A172 (cell line): ENCODE measurements around the gene PEX13. TPM values are rescaled to one million over a fixed set of nuclear protein-coding genes. Genes with fewer than 3 reads are reported as not detected.
"Not testable (repeated sequence)": the region's sequence is repeated elsewhere in the genome, so short reads cannot be mapped to it uniquely, and the experiment has no call there.

Source experiments
- DNase-seq: peaks from one replicate; pipeline ENCODE4 v3.0.0-alpha.2; 2015; ENCODE audit warnings: low spot score
- total RNA-seq: library from RNA; depleted of rRNA; stranded (reverse); fragments of >200 nt; shearing (Covaris generic); gene quantifications from 2 replicates; pipeline ENCODE4 v1.2.3, GENCODE V29; 2014

PEX13 gene
- total RNA-seq, 1 experiment from 2014 or later, result 82.4 TPM

DNA sequence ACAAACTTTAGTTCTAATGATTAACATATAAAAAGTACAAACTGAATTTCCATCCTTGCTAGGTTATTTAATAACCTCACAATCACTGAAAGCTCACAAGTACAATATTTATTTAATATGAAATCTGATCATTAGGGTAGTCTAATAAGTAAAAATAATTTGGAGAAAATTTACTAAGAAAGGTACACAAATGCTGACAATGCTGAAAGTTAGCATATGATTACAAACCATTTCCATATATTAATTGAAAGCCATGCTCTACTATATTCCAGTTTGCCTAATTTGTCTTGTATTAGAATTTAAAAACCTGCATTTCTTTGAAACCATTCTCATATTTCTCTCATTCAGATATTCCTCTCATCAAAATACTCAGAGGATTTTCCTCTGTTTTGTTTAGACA lies 8.2 kb upstream of the PEX13 start:
- no peak for DNase-seq

DNA sequence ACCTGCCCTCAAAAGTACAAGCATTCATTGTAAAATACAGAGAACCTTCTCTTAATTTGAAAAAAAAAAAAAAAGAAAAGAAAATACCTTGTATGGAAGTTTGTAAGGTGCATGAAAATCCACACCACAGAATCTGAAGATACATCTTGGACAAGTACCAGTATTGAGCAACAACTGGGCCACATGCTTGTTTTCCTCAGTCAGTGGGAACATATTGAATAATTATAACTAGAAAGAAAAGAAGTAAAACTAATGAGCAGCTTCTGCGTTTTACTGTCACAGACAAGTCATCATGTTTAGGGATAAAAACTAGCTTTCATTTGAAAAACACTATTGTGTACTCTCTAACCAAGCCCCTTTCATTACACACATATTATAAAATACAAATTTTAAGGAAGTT lies 5.8 kb upstream of the PEX13 start:
- no peak for DNase-seq

DNA sequence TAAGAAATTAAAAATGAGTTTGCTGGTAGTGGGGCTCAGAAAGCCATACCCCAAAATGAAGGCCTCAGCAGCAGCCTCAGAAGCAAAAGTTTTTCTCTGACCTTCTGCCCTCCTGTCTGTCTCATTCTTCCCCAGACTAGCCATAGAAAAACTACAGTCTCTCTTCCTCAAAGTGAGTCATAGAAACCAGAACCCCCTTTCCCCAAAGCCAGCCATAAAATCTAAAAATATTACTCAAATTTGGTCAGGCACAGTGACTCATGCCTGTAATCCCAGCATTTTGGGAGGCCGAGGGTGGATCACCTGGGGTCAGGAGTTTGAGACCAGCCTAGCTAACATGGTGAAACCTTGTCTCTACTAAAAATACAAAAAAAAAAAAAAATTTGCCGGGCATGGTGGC lies 5.2 kb upstream of the PEX13 start:
- DNase-seq, result peak; percentile 77

DNA sequence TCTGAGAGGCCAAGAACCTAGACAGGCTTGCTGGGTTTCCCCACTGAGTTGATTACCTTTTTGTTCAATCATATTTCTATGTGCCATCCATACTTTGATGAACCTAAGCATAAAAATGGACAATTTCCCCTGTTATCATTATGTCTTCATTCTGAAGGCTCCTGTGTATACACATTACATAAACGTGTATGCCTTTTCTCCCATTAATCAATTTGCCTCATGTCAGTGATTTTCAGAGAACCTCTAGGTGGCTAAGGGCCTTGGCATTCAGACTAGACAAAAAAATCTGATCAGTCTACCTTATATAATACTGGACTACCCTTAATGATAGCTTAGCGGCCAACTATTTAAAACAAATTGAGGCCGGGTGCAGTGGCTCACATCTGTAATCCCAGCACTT lies 4.1 kb upstream of the PEX13 start:
- DNase-seq, result no peak

DNA sequence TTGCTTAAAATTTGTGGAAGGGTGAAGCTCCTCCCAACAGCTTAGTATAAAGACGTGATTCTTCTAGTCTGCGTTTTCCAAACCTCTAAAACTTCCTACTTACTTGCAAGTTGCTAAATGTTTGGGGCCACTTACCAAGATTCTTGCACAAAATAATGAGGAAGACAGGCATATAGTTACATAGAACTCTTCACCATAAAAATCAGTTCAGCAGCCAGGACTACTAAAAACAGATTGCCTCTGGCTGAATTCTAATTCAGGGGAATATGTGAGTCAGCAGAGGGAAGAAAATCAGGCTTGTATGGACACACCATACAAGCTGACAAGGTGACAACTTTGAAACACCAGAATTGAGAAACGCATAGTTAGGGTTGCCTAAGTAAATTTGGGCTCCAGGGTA lies 2.8 kb upstream of the PEX13 start:
- DNase-seq, result no peak

DNA sequence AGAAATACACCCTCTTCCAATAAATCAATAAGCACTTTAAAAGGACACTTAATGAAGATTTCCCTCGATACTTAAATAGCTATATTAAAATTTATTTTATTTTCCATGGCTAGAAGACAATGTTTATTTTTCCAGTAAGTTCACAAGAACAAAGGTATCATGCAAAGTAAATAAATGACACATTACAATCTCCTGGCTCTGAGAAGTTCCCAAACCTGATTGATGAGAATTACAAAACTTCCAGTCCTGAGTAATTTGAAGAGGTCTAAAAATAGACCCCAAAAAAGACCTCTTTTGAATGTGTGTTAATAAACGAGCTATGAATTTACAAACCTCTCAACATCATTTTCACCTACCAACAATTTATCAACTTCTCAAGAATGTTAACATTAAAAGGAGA lies 1.5 kb upstream of the PEX13 start:
- no peak for DNase-seq

DNA sequence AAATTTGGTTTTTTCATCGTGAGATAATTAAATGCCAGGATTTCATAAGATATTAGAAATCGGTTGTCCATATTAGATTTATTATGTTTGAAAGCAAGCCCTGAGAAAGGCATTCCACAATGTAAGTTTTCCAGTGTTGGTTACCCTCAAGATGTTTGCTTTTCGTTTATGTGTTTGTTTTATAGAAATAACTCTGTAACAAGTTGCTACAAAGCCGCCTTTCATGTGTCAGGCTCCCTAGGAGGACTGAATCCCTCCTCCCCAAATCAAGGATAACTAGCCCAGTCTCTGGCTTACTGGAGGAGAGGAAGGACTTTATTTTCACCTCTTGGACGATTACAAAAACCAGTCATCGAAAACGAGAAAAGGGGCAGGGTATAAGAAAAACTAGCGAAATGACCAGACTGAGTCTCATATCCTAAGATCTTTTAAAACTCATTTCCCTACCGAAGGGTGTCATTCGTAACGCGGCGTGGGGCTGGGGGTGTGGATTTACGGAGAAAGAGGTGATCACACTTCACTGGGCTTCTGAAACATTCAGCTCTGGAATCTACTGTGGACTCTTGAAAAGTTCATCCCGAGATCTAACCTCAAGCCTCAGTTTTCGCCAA lies 1.0 kb upstream of the PEX13 start:
- peak; percentile 4 for DNase-seq

DNA sequence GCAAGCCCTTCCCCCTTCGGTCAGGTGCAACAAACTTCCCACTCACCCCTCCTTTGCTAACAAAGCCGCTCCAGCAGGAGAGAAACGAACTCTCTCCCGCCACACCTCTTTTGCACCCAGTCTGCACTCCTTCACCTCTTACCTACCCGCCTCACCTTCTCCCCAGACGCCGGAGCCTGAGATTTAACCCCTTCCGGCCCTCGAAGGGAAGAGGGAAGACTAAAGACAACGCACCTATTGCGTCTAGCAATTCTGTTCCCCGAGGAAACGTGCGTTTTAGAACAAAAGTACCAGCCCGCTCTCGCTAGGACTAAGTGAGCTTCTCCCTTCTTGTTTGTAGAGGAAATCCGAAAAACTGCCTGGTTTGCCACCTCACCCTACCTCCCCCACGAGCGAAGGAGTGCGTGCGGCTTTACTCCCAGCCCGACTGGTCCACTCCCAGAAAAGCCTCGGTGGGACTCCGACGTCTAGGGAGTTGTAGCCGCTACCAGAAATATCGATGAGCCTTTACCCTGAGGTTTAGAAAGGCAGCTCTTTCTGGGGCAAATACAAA lies 441 bp upstream of the PEX13 start:
- peak; percentile 73 for DNase-seq

DNA sequence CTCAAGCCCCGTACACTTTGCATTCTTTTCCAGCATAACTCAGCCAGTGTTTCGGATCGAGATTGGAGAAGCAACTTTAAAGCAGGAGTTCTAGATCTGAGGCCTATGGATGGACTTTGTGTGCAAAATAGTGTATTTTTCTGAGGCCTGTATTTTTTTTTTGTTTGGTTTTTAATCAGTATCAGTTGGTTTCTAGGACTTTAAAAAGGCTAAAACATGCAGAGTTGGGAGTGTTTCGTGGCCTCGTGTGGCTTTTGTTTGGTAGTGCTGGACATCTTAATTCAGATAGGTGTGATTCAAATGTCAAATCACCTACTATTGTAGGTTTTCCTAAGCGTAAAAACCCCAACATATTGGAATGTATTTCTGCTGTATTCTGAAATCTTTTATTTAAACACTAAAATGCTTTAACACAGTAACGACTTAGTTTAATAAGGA lies 817 bp downstream of the PEX13 start:
- DNase-seq, result peak; percentile 15

DNA sequence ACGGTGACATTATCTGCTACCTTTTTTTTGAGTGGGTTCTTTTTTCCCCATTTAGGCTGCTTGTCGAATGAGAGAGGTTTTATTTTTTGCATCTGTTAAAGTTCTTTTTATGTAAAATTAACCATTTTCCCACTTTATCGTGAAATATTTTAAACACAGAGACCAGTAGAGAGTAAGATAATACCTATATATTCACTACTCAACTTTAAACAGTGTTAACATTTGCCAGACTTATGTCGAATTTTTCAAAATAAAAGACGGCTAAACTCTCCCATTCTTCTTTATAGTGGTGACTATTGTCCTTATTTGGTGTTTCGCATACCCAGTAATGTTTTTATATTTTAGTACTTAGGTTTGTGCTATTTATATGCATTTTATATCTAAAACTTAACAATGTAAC lies 1.3 kb downstream of the PEX13 start:
- DNase-seq, result no peak

DNA sequence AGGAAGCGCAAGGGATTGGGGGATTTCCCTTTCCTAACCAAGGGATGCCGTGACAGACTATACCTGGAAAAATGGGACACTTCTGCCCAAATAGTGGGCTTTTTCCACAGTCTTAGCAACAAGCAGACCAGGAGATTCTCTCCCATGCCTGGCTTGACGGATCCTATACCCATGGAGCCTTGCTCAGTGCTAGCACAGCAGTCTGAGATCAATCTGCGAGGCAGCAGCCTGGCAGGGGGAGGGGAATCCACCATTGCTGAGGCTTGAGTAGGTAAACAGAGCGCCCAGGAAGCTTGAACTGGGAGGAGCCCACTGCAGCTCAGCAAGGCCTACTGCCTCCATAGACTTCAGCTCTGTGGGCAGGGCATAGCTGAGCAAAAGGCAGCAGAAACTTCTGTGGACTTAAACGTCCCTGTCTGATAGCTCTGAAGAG lies 3.7 kb downstream of the PEX13 start:
- no peak for DNase-seq

DNA sequence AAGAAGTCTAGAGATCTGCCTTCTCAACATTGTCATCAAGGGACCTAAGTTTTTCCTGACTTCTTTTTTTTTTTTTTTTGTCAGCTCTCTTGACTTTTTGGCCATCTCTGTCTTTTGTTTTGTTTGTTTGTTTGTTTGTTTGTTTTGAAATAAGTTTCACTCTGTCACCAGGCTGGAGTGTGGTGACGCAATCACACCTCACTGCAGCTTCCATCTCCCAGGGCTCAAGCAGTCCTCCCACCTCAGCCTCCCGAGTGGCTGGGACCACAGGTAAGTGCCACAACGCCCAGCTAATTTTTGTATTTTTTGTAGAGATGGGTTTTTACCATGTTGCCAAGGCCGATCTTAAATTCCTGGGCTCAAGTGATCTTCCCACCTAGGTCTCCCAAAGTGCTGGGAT lies 6.2 kb downstream of the PEX13 start:
- DNase-seq, result no peak

DNA sequence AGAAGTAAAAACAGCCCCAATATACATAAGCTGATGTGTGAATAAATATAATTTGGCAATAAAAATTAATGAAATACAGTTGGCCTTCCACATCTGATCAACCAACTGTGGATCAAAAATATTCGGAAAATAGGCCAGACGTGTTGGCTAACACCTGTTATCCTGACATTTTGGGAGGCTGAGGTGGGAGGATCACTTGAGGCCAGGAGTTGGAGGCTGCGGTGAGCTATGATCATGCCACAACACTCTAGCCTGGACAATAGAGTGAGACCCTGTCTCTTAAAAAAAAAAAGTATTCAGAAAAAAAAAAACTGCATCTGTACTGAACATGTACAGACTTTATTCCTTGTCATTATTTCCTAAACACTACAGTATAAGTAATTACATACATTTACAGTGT lies 12.0 kb downstream of the PEX13 start:
- DNase-seq, result no peak

DNA sequence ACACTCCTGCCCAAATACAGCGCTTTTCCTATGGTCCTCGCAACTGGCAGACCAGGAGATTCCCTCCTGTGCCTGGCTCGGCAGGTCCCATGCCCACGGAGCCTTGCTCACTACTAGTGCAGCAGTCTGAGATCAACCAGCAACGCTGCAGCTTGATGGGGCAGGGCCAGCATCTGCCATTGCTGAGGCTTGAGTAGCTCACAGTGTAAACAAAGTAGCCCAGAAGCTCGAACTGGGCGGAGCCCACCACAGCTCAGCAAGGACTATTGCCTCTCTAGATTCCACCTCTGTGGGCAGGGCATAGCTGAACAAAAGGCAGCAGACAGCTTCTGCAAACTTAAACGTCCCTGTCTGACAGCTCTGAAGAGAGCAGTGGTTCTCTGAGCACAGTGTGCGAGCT lies 17.1 kb downstream of the PEX13 start:
- DNase-seq, result not testable (repeated sequence)

DNA sequence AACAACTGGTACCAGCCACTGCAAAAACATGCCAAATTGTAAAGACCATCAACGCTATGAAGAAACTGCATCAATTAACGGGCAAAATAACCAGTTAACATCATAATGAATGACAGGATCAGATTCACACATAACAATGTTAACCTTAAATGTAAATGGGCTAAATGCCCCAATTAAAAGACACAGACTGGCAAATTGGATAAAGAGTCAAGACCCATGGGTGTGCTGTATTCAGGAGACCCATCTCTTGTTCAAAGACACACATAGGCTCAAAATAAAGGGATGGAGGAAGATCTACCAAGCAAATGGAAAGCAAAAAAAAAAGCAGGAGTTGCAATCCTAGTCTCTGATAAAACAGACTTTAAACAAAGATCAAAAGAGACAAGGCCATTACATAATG lies 19.1 kb downstream of the PEX13 start:
- DNase-seq, result not testable (repeated sequence)

DNA sequence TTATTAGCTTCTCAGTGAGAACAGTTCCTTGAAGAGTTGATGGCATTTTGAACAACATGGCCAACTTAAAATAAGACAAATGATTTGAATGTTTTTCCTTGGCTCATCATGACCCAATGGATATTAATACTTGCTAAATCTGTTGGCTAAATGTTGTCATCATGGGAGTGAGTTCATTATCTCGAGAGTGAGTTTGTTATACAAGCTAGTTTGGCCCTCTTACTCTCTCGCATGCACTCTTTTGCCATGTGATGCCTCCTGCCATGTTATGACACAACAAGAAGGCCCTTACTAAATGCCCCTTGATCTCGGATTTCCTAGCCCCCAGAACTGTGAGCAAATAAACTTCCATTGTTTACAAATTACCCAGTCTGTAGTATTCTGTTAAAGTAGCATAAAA lies 25.3 kb downstream of the PEX13 start:
- DNase-seq, result no peak

DNA sequence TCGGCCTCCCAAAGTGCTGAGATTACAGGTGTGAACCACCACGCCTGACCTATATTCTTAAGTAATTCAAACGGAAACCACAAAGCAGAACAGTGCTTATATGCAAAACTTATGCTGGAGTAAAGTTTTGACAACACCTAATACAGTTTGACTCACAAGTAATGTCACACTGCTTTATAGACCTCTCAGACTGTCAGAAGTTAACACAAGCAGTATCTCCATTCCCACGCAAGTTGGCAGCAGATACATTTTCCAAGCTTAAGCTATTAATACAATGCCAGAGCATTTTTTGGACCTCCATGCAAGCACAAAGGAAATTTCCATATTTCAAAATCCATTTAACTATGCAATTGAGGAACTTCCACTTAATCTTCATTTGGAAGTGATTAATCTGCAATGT lies 27.1 kb downstream of the PEX13 start:
- no peak for DNase-seq

DNA sequence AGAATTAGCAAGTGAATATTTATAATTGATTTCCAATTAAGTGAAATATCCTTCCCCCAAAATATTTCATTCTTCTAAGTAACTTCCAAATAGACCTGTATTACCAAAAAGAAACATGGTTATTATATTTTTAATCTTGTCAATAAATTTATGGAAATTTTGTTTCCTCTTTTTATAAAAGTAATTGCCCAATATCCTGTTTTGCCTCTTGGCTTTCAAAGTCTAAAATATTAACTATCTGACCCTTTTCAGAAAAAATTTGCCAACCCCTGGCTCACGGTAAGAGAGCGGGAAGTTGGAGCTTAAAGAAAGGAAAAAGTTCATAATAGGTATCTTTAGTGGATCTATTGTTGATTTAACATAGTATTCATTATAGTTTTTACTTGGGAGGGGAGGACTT lies 27.7 kb downstream of the PEX13 start:
- no peak for DNase-seq

DNA sequence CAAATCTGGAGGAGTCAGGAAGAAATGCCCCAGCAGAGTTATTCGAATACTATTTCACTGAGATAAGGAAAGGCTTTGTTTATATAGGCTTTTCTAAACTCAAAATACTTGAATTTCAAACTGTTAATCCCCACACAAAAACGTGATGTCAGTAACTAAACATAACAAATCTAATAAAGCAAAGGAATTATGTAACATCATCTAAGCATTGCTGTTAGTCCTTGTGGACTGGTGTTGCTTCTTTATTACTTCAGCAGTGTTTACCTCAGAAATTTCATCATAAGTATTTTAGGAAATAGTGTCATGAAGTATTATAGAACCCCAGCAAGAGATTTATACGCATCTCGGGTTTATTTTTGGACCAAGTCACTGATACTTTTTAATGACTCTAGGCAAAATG lies 28.5 kb downstream of the PEX13 start:
- DNase-seq, result no peak

DNA sequence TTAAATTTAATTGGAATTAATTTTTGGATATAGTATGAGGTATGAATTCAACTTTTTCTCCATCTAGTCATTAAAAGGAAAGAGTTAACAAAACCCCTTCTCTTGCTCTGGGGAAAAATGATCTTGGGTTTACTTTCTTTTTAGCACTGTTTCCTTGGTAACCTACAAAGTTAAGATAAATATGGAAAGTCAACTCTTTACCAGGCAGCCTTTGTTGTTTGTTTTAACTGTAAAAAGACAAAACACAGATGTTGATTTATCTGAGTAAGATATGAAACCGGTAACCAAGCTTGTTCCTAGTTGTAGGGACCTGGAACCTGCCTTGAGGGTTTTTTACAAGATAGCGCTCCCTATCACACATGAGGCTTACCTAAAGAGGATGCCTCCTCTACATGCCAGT lies 38.0 kb downstream of the PEX13 start:
- DNase-seq, result no peak

DNA sequence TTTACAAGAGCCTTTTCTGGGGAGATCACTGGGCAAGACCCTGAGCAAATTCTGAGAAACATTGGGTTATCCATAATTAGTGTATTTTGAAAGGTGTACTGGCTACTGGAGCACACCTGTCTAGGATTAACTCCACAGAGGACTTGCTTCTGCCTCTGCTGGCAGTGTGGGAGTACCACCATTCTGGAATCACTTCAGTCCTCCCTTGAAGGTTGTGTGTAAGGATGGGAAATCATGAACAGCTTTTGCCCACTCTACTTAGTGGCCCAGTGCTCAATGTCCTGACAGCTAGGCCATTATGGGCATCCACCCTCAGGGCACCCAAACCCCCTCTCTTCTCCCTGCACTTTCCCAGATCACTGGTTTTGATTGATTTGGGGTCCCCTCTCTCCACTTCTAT lies 40.0 kb downstream of the PEX13 start:
- DNase-seq, result no peak

DNA sequence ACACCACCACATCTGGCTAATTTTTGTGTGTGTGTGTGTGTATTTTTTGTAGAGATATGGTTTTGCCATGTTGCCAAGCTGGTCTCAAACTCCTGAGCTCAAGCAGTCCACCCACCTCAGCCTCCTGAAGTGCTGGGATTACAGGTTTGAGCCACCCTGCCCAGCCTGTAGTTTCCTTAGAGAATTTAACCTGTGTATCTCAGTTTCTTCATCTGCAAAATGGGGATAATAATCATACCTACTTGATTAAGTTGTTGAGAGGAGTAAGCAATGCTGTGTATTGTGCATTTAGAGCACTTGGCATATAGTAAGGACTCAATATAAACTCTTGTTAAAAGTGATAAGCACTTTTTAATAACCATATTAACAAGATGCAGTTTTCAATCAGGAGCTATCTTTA lies 41.9 kb downstream of the PEX13 start:
- no peak for DNase-seq

DNA sequence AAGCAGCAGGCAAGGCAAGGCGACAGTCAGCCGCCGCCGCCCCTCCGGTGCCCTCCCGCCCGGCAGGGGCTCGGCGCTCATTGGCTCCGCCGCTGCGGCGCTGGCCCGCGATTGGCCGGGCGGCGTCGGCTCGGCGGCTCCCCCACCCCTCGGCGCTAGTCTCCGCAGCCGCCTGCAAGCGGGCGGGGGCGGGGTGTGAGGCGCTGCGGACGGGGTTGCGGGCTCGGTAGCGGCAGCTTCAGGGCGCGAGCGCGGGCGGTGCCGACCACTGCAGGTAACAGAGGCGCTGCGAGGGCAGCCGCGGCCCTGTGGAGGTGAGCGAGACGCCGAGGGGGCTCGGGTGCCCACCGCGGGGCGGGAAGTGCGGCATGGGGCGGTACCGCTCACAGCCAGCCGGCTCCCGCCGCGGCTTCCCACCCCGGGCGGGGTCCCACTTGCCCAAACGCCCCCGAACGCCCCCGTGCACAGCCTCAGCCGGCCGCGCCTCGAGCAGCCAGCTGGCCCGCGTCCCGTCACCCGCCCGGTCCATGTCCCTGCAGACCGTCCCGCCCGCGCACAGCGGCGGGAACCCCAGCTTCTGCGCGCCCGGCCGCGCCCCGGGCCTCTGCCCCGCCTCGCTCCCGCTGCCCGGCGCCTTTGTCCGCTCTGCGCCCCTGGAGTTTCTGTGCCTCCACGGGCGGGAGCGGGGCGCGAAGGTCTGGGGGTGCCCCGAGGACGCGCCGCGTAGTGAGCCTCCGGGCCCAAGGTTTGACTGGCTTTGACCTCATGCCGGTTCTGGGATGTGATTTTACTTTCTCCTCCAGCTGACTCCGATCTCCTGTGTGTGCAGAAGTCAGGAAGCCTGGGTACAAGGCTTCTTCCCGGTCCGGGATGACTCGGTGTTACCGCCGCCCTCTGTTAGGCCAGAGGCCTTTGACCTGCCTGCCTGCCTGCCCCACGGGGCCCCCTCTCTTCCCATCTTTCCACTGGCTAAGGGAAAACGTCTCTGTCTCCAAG lies 48.5 kb downstream of the PEX13 start, which contains the start of gene SANBR:
SANBR (plus strand) TSS at position 158 of the 996 bp plus-strand sequence. CDS start 4,480 bp downstream, outside the sequence.
- peak; percentile 81 for DNase-seq
